ENCODE data around the gene DOCK1.

The DOCK1 gene

DNA sequence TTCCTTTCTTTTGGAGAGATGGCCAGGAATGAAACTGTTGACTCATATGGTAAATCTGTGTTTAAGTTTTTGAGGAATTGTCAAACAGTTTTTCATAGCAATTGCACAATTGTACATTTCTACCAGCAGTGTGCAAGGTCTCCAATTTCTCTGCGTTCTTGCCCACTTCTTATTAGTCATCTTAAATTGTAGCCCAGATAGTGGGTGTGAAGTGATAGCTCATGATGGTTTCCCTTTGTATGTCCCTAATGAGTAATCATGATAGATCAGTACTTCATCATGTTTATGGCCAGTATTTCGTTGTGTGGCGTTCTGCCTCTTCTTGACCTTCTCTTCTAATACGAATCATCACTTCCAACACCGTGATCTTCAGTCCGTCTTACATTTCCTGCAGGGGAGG, 136.3 kb downstream of the DOCK1 start:
- no peak for DNase-seq (ENCODE audit: low read depth)
- TF ChIP-seq, protein P1, sequence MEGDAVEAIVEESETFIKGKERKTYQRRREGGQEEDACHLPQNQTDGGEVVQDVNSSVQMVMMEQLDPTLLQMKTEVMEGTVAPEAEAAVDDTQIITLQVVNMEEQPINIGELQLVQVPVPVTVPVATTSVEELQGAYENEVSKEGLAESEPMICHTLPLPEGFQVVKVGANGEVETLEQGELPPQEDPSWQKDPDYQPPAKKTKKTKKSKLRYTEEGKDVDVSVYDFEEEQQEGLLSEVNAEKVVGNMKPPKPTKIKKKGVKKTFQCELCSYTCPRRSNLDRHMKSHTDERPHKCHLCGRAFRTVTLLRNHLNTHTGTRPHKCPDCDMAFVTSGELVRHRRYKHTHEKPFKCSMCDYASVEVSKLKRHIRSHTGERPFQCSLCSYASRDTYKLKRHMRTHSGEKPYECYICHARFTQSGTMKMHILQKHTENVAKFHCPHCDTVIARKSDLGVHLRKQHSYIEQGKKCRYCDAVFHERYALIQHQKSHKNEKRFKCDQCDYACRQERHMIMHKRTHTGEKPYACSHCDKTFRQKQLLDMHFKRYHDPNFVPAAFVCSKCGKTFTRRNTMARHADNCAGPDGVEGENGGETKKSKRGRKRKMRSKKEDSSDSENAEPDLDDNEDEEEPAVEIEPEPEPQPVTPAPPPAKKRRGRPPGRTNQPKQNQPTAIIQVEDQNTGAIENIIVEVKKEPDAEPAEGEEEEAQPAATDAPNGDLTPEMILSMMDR (conservative IDR thresholded peaks at IDR 0.05; ENCODE audit: low read depth, low read length) = no peak
- H3K4me3 ChIP-seq (ENCODE audit: low read length) = no peak overlapping the region

DNA sequence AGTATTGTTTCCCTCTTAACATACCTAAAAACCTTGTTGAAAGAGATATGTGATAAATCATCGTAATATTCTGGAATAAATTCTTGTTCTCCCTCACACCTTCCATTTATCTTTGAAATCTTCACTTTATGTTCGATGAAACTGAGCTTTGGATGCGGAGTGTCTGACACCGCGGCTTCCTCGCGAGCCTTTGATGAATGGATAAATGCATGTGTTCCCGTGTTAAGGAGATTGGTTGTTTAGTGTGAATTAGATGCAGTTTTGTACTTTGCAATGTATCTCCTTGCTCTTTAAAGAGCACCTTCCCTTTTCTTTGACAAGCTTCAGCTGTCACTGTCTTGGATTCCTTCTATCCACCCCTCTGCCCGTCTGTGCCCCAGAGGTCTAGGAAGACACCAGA, 138.1 kb downstream of the DOCK1 start:
- TF ChIP-seq, protein P1 (conservative IDR thresholded peaks at IDR 0.05; ENCODE audit: low read depth, low read length) = no peak
- no peak overlapping the region for H3K4me3 ChIP-seq (ENCODE audit: low read length)
- DNase-seq (ENCODE audit: low read depth) = no peak

- DNase-seq (ENCODE audit: low read depth) = no peak
- no peak overlapping the region for H3K4me3 ChIP-seq (ENCODE audit: low read length)
- TF ChIP-seq, protein P1 (conservative IDR thresholded peaks at IDR 0.05; ENCODE audit: low read depth, low read length) = no peak
These were observed 139.0 kb downstream of the DOCK1 start for GRCh38 chr10:127044186-127044585.

DNA sequence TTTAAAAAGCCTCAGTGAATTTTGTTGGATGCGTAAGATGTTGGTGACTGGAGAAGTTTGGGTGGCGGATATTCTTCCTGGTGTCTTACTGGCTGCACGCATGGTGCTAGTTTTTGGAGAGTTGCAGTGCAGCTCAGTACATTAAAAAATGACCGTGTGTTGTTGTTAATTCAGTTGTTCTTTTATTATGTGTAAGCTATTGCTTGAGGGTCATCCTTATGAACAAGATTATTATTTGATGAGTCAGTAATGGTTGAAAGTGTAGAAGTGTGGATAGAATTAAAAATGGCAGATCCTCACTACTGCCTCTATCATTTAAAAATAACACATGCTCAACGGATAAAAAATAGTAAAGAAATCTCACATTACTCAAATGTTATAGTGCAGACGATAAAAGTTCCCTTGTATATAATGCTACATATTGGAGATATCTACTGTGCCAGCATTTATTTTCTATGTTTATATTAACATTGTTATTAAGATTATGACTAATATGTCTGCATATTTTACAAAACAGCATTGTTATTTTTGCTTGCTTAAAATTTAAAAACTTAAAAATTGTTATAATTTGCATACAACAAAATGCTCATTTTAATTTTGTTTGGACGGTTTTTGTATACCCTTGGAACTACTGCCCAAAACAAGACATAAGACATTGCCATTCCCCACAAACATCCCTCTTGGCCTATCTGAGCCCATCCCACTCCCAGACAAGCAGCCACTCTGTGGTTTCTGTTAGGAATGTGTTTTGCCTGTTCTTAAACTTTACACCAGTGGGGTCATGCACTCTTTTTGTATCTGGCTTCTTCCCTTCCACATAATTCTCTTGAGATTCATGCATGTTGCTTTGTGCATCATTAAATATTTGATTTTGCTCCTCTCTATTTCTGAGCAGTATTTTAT, 142.0 kb downstream of the DOCK1 start:
- H3K4me3 ChIP-seq (ENCODE audit: low read length) = no peak overlapping the region
- TF ChIP-seq, protein P1 (conservative IDR thresholded peaks at IDR 0.05; ENCODE audit: low read depth, low read length) = no peak
- DNase-seq (ENCODE audit: low read depth) = no peak

DNA sequence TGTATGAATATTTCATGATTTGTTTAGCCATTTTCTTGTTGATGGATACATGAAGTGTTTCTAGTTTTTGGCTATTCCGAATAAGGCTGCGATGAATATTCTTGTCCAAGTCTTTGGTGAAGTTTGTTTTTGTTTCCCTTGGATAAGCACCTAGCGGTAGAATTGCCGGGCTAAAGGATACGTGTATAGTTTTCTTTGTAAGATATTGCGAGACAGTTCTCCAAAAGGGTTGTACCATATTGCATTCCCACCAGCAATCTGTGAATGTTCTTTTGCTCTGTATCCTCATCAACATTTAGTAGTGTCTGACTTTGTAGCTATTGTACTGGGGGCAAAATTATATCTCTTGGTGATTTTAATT, 142.6 kb downstream of the DOCK1 start:
- TF ChIP-seq, protein P1 (conservative IDR thresholded peaks at IDR 0.05; ENCODE audit: low read depth, low read length) = no peak
- no peak overlapping the region for H3K4me3 ChIP-seq (ENCODE audit: low read length)
- DNase-seq (ENCODE audit: low read depth) = no peak

GRCh38 chr10:127048630-127049029, 143.4 kb downstream of the DOCK1 start:
- no peak for DNase-seq (ENCODE audit: low read depth)
- no peak overlapping the region for H3K4me3 ChIP-seq (ENCODE audit: low read length)

More at GRCh38 chr10:127048630-127049029, 143.4 kb downstream of the DOCK1 start:
- TF ChIP-seq, protein P1 (conservative IDR thresholded peaks at IDR 0.05; ENCODE audit: low read depth, low read length) = no peak

Data from retinal pigment epithelial cell (primary cell).